ENCODE measurements around the gene KAT6B. TPM values are rescaled to one million over a fixed set of nuclear protein-coding genes. Genes with fewer than 3 reads are reported as not detected.

The KAT6B gene
- total and polyA plus RNA-seq, 2 donors: 12.2 to 22.1 TPM

DNA sequence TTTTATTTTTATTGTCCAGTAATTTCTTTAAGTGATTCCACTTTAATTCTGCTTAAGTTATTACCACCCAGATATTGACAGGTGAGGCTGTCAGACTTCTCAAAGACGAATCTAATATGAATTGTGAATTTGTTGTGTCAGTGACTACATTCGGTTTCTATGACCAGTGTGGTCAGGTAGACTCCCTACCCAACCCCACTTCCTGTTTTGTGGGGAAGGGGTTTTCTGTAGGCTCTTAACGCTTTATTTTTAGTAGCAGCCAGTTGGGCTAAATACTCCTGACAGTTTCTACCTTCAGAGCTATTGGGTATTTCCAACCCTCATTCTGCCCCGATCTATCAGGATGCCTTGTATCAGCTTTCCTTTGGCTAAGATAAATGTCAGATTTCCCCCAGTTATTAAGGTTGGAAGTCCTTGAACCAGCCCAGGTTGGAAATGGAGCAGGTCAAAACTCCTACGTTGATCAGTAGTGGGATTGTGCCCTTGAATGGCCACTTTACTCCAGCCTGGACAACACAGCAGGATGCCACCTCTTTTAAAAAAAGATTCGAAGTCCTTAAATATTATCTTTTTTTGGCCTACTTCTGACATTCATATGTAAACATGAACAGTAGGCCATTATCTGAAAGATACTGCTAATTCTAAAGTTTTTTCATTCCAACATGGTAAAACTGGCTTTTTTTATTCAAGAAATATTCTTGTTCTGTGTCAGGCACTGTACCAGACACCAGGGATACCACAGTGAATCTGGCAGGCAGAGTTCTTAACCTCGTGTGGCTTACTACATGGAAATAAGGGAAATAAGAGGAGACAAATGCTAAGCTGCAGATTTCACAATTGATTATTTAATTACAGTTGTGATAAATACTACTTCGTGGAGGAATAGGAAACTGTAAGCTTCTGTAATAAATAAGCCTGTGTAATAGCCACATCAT, 151.8 kb downstream of the KAT6B start:
- peak in 3 of 9 donors; percentile 21 to 57 (median 39) for DNase-seq (ENCODE audit: low read depth in 6 of 9, low spot score in 9 of 9)
- no peak overlapping the region for H3K27ac ChIP-seq (ENCODE audit: low read depth in 1 of 2, low read length in 1 of 2)
- no peaks in the 10 kb centered on the region for H3K9me3 ChIP-seq (ENCODE audit: control insufficient read depth in 2 of 2, insufficient read depth in 1 of 2, low read length in 1 of 2)
- WGBS: 44% methylated on average over 8 of the region's 8 CpGs
- peaks cover 31 to 56% of the 10 kb centered on the region in 2 donors for H3K36me3 ChIP-seq (ENCODE audit: control insufficient read depth in 2 of 2, insufficient read depth in 2 of 2, low read length in 1 of 2)
- peaks cover 3 to 6% of the 10 kb centered on the region in 2 donors for H3K4me1 ChIP-seq (ENCODE audit: control insufficient read depth in 2 of 2, insufficient read depth in 2 of 2, low read length in 2 of 2)
- H3K27me3 ChIP-seq (ENCODE audit: control insufficient read depth in 2 of 2, insufficient read depth in 1 of 2, low read length in 1 of 2): no peaks in the 10 kb centered on the region
- H3K4me3 ChIP-seq (ENCODE audit: low read length in 2 of 2): no peak overlapping the region

DNA sequence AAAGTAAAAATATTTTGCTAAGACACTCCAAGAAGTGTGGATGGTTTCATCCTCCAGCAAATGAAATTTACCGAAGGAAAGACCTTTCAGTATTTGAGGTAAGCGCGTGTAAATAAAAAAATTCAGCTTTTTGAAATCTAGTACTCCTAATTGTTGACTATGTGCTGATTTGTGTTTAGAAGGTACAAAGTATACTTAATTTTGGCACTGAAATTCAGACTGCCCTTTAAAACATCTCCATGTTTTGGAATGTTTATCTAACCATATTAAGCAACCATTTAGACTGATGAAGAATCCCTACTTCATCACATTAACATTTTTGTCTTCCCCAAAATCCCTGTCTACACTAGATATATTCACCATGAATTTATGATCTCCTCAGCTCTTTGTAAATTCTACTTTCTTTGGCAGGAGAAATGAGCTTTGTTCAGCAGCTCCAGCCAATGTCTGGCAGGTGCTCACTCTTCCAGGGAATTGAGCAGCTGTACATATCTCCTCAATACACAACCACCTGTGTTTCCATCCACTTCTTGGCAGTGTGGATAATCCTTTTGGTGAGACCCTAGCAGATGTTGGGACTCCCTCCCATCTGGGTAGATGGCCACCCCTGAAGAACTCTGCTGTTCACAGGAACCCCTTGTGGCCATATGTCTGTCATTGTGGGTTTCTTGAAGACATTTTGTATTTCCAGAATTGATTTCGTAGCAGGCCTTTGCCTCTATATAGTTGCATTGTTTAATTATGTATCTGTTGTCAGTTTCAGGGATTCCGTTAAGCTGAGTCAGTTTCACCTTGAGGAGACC, 155.6 kb downstream of the KAT6B start:
- no peak overlapping the region for H3K4me3 ChIP-seq (ENCODE audit: low read length in 2 of 2)
- peaks cover 18 to 38% of the 10 kb centered on the region in 2 donors for H3K36me3 ChIP-seq (ENCODE audit: control insufficient read depth in 2 of 2, insufficient read depth in 2 of 2, low read length in 1 of 2)
- H3K4me1 ChIP-seq (ENCODE audit: control insufficient read depth in 2 of 2, insufficient read depth in 2 of 2, low read length in 2 of 2): peaks cover 3 to 6% of the 10 kb centered on the region in 2 donors
- H3K27me3 ChIP-seq (ENCODE audit: control insufficient read depth in 2 of 2, insufficient read depth in 1 of 2, low read length in 1 of 2): no peaks in the 10 kb centered on the region
- no peak overlapping the region for H3K27ac ChIP-seq (ENCODE audit: low read depth in 1 of 2, low read length in 1 of 2)
- no peaks in the 10 kb centered on the region for H3K9me3 ChIP-seq (ENCODE audit: control insufficient read depth in 2 of 2, insufficient read depth in 1 of 2, low read length in 1 of 2)
- DNase-seq (ENCODE audit: low read depth in 6 of 9, low spot score in 9 of 9): no peak
- 98% methylated on average over 5 of the region's 5 CpGs for WGBS

DNA sequence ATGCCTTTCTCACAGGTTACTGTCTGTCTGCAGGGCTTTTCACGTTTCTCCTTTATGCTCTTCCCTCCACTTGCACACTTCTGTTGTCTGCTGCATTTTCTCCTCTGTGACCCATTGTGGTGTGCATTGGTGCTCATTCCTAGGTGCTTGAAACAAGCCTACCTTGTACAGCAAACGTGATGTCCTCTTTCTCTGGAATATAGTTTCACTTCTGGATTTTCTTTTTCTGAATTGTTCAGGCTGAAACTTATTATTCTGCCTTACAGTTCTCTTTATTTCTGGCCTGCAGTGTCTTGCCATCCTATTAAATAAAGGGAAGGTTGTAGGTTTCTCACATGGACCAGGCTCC, 156.2 kb downstream of the KAT6B start:
- peaks cover 3 to 6% of the 10 kb centered on the region in 2 donors for H3K4me1 ChIP-seq (ENCODE audit: control insufficient read depth in 2 of 2, insufficient read depth in 2 of 2, low read length in 2 of 2)
- H3K27me3 ChIP-seq (ENCODE audit: control insufficient read depth in 2 of 2, insufficient read depth in 1 of 2, low read length in 1 of 2): no peaks in the 10 kb centered on the region
- DNase-seq (ENCODE audit: low read depth in 6 of 9, low spot score in 9 of 9): no peak
- no peaks in the 10 kb centered on the region for H3K9me3 ChIP-seq (ENCODE audit: control insufficient read depth in 2 of 2, insufficient read depth in 1 of 2, low read length in 1 of 2)
- H3K36me3 ChIP-seq (ENCODE audit: control insufficient read depth in 2 of 2, insufficient read depth in 2 of 2, low read length in 1 of 2): peaks cover 18 to 36% of the 10 kb centered on the region in 2 donors
- H3K4me3 ChIP-seq (ENCODE audit: low read length in 2 of 2): no peak overlapping the region
- no peak overlapping the region for H3K27ac ChIP-seq (ENCODE audit: low read depth in 1 of 2, low read length in 1 of 2)
- 96% methylated on average over 2 of the region's 2 CpGs for WGBS

DNA sequence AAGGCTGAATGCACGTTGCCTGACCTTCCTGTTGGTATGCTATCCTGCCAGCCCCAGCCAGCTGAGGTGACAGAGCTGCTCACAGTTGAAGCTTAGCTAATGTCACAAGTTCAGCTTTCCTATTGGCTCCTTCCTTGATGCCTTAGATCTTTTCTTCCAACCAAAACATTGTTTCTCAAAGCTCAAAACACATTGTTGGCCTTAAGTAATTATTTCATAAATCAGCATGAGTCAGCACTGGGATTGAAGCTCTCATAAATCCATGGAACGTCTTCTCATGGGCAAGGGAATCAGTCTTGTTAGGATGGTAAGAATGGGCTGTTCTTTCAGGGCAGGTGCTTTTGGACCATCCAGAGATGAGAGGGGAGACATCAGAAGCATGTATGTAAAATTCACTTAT, 157.0 kb downstream of the KAT6B start:
- Histone ChIP-seq H3K36me3 (ENCODE audit: control insufficient read depth in 2 of 2, insufficient read depth in 2 of 2, low read length in 1 of 2) (peaks cover 18 to 35% of the 10 kb centered on the region in 2 donors), H3K4me1 (ENCODE audit: control insufficient read depth in 2 of 2, insufficient read depth in 2 of 2, low read length in 2 of 2) (peaks cover 0 to under 1% of the 10 kb centered on the region in 2 donors), H3K27me3 (ENCODE audit: control insufficient read depth in 2 of 2, insufficient read depth in 1 of 2, low read length in 1 of 2) (no peaks in the 10 kb centered on the region), H3K4me3 (ENCODE audit: low read length in 2 of 2) (no peak overlapping the region), H3K9me3 (ENCODE audit: control insufficient read depth in 2 of 2, insufficient read depth in 1 of 2, low read length in 1 of 2) (no peaks in the 10 kb centered on the region), H3K27ac (ENCODE audit: low read depth in 1 of 2, low read length in 1 of 2) (no peak overlapping the region)
- no peak for DNase-seq (ENCODE audit: low read depth in 6 of 9, low spot score in 9 of 9)
- 94% methylated on average over 2 of the region's 2 CpGs for WGBS

DNA sequence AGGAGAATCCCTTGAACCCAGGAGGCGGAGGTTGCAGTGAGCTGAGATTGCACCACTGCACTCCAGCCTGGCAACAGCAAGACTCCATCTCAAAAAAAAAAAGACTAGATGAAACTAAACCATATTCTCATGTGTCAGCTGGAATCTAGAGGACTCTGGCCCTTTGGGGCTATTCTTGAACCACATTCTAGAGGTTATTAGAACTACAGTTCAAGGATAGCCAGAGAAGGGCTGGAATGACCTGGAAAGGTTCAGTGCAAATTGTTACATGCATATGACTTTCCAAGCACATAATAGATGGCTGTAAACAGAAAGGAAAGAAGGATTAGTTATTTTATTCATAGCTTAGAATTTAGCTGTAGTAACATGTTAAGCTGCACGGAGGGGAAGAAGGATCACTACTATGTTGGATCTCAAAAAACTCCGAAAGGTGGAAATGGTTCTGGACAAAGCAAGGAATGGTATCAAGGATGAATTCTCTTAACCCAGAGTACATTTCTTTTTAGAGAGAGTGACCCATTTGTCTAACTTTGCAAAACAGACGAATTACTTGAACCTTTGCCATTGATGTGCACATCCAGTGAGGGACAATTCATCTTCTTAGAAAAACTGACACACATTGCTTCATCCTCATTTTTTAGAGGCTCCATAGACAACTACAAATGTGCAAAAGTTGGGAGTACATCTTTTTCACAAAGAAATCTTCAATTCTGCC, 161.1 kb downstream of the KAT6B start:
- WGBS: 98% methylated on average over 4 of the region's 4 CpGs
- no peaks in the 10 kb centered on the region for H3K9me3 ChIP-seq (ENCODE audit: control insufficient read depth in 2 of 2, insufficient read depth in 1 of 2, low read length in 1 of 2)
- no peak overlapping the region for H3K4me3 ChIP-seq (ENCODE audit: low read length in 2 of 2)
- peaks cover 0 to under 1% of the 10 kb centered on the region in 2 donors for H3K4me1 ChIP-seq (ENCODE audit: control insufficient read depth in 2 of 2, insufficient read depth in 2 of 2, low read length in 2 of 2)
- no peak for DNase-seq (ENCODE audit: low read depth in 6 of 9, low spot score in 9 of 9)
- H3K36me3 ChIP-seq (ENCODE audit: control insufficient read depth in 2 of 2, insufficient read depth in 2 of 2, low read length in 1 of 2): peaks cover 21 to 46% of the 10 kb centered on the region in 2 donors
- no peaks in the 10 kb centered on the region for H3K27me3 ChIP-seq (ENCODE audit: control insufficient read depth in 2 of 2, insufficient read depth in 1 of 2, low read length in 1 of 2)
- H3K27ac ChIP-seq (ENCODE audit: low read depth in 1 of 2, low read length in 1 of 2): no peak overlapping the region

DNA sequence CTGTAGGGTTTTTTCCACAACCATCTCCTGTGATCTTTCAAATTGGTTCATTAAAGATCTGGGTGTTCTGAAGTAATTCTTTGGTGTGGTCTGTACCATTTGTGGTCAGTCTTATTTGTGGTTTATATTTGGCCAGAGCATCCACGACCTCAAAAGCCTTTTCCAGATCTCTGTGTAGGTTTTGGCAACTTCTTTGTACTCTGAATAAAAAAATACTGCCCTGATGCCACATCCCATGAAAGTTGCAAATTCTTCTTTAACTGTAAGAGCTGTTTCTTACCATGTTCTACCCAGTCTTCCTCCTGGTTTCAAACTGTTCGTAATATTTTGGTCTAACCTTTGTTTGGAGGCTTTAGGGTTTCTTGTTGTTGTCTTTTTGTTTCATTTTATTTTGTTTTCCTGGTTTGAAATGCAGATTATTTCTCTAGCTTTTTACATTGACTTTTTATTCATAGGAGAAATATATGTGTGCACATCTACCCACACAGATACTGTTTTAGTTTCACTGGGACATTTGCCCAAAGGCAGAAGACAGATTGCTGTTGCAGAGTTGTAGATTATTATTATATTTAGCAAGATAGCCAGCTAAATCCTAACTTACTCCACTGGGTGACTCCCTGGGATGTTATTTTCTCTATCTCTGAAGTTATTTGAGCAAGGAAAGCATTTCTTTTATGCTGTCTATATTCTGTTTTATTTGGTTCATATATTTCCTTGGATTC, 161.8 kb downstream of the KAT6B start:
- no peaks in the 10 kb centered on the region for H3K9me3 ChIP-seq (ENCODE audit: control insufficient read depth in 2 of 2, insufficient read depth in 1 of 2, low read length in 1 of 2)
- no peak for DNase-seq (ENCODE audit: low read depth in 6 of 9, low spot score in 9 of 9)
- no peaks in the 10 kb centered on the region for H3K27me3 ChIP-seq (ENCODE audit: control insufficient read depth in 2 of 2, insufficient read depth in 1 of 2, low read length in 1 of 2)
- H3K27ac ChIP-seq (ENCODE audit: low read depth in 1 of 2, low read length in 1 of 2): no peak overlapping the region
- H3K4me1 ChIP-seq (ENCODE audit: control insufficient read depth in 2 of 2, insufficient read depth in 2 of 2, low read length in 2 of 2): peaks cover 0 to 5% of the 10 kb centered on the region in 2 donors
- no peak overlapping the region for H3K4me3 ChIP-seq (ENCODE audit: low read length in 2 of 2)
- WGBS: 50% methylated on average over 2 of the region's 2 CpGs
- peaks cover 22 to 42% of the 10 kb centered on the region in 2 donors for H3K36me3 ChIP-seq (ENCODE audit: control insufficient read depth in 2 of 2, insufficient read depth in 2 of 2, low read length in 1 of 2)

DNA sequence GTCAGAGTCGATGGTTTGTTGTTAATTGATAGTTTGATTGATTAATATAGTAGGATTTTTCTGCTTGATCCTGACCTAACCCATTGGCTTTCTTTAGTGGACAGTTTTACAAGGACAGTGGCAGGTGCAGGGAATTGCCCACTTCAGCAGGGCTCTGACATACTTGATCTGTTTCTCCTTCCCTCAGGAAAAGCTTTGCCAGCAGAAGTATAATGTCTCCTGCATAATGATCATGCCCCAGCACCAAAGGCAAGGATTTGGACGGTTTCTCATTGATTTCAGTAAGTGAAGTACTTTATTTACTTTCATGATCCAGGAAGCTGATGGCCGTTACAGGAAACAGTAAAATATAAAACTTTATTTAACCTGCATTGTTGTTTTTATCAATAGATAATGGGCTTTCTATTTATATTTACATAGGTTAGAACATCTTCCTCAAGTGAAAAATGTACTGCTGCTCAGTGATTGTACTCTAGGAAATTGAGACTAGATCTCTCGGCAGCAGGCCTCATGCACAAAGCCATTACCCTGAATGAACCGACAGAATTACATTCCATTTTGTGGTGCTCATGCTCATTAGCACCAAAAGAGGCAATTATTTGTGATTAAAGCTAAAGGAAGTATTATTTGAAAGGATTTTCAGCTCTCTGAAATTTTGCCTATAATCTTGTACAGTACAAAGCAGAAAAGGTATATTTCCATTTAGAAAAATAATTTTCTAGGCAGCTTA, 162.6 kb downstream of the KAT6B start:
- 92% methylated on average over 5 of the region's 5 CpGs for WGBS
- Histone ChIP-seq H3K36me3 (ENCODE audit: control insufficient read depth in 2 of 2, insufficient read depth in 2 of 2, low read length in 1 of 2) (peaks cover 20 to 39% of the 10 kb centered on the region in 2 donors), H3K4me3 (ENCODE audit: low read length in 2 of 2) (no peak overlapping the region), H3K9me3 (ENCODE audit: control insufficient read depth in 2 of 2, insufficient read depth in 1 of 2, low read length in 1 of 2) (no peaks in the 10 kb centered on the region), H3K27me3 (ENCODE audit: control insufficient read depth in 2 of 2, insufficient read depth in 1 of 2, low read length in 1 of 2) (no peaks in the 10 kb centered on the region), H3K4me1 (ENCODE audit: control insufficient read depth in 2 of 2, insufficient read depth in 2 of 2, low read length in 2 of 2) (peaks cover 0 to 5% of the 10 kb centered on the region in 2 donors), H3K27ac (ENCODE audit: low read depth in 1 of 2, low read length in 1 of 2) (no peak overlapping the region)
- no peak for DNase-seq (ENCODE audit: low read depth in 6 of 9, low spot score in 9 of 9)

DNA sequence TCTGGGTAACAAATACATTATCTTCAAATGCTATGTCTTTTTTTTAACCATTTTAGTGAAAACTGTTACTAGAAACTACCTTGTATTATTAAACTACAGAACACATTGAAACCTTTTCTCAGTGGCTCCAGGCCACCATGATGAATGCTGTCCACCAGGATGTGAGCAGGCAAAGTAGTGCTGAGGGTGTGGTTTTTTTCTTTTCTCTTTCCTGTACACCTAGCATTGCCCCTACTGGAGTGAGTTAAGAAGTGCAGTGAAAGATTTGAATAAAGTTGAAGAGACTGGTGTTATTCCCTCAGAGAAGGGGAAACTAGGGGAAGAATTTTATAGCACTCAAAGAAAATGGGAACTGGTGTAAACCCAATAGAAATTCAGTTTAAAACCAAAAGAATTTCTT, 165.0 kb downstream of the KAT6B start:
- Histone ChIP-seq H3K4me1 (ENCODE audit: control insufficient read depth in 2 of 2, insufficient read depth in 2 of 2, low read length in 2 of 2) (peaks cover 0 to 5% of the 10 kb centered on the region in 2 donors), H3K27ac (ENCODE audit: low read depth in 1 of 2, low read length in 1 of 2) (no peak overlapping the region), H3K4me3 (ENCODE audit: low read length in 2 of 2) (no peak overlapping the region), H3K9me3 (ENCODE audit: control insufficient read depth in 2 of 2, insufficient read depth in 1 of 2, low read length in 1 of 2) (no peaks in the 10 kb centered on the region), H3K27me3 (ENCODE audit: control insufficient read depth in 2 of 2, insufficient read depth in 1 of 2, low read length in 1 of 2) (no peaks in the 10 kb centered on the region), H3K36me3 (ENCODE audit: control insufficient read depth in 2 of 2, insufficient read depth in 2 of 2, low read length in 1 of 2) (peaks cover 18 to 49% of the 10 kb centered on the region in 2 donors)
- peak in 2 of 9 donors; percentile 24 to 55 for DNase-seq (ENCODE audit: low read depth in 6 of 9, low spot score in 9 of 9)

Measured in thymus (tissue), 11 donors.